SH-SY5Y (cell line): ENCODE measurements around the gene IL12RB1.

Source experiments
- GATA2 ChIP-seq: IDR thresholded peaks from 2 replicates; pipeline ENCODE4 v1.6.1; 2011; ENCODE audit warnings: mild to moderate bottlenecking, low read depth, low read length
- GATA3 ChIP-seq: IDR thresholded peaks from 2 replicates; pipeline ENCODE4 v1.6.1; 2011; ENCODE audit warnings: low read depth, mild to moderate bottlenecking, low read length, moderate library complexity

The IL12RB1 gene

DNA sequence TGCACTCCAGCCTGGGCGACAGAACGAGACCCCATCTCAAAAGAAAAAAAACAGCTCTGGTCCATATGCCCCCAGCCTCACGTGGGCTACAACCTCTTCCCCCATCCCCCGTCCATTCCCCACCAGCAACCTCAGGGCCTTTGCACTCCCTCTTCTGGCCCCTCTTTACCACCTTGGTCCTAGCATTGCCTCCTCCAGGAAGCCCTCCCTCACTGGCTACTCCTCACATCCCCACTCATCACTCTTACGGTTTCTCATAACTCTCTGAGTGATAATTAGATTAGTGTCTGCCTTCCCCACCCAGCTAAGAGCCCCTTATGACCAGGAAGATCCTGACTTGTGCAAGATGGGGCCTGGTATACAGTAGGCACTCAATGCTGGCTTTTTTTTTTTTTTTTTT, 30.8 kb downstream of the IL12RB1 start:
- TF ChIP-seq GATA2 (no peak), GATA3 (no peak)

DNA sequence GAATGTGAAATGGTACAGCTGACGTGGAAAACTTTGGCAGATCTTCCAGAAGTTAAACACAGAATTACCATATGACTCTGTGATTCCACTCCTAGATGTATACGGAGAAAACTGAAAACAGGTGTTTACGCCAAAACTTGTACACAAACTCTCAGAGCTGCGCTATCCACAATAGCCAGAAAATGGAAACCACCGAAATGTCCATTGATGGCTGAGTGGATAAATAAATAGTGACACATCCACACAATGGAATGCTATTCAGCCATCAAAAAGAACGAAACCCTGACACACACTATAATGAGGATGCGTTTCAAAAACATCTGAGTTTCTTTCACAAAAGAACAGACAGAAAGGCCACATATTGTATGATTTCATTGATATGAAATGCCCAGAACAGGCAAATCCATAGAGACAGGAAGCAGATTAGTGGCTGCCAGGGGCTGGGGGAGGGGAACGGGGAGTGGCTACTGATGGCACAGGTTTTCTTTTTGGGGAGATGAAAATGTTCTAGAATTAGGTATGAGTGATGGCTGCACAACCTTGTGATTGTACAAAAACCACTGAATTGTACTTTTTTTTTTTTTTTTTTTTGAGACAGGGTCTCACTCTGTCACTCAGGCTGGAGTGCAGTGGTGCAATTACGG, 33.0 kb downstream of the IL12RB1 start:
- TF ChIP-seq GATA2 (no peak), GATA3 (no peak)

DNA sequence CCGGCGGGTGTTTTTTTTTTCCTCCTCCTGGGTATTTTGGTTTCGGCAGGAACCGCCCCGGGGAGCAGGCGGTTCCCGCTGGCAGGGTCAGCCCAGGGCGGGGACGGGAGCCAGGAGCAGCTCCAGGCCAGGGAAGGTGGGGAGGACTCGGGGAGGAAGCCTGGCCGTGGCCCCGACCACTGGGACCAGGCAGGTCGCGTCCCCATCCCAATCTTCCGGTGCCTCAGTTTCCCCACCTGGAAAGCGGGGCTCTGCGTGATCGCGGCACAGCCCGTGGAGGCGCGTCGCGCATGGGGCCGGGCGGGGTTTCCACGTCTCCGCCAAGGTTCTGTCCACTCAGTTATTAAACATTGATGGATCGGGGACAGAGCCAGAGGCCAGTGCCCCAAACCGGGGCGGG, 34.8 kb downstream of the IL12RB1 start:
- TF ChIP-seq GATA2 (no peak), GATA3 (no peak)

DNA sequence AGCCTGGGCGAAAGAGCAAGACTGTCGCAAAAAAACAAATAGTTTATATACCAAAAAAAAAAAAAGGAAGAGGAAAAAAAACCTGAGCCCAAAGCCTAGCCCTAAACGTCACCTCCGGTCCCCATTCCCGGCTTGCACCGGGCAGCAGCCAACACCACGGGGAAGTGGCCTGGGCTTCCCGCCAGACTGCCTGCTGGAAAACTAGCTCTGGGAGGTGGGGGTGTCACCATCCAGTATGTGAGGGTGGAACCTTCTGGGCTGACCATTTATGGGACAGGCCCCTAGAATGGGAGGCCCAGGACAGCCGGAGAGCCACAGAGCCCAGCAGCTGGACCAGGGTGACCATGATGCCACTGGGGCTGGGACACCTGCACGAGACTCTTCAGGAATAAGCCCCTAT, 37.3 kb downstream of the IL12RB1 start:
- no peak for TF ChIP-seq GATA3
- no peak for TF ChIP-seq GATA2

DNA sequence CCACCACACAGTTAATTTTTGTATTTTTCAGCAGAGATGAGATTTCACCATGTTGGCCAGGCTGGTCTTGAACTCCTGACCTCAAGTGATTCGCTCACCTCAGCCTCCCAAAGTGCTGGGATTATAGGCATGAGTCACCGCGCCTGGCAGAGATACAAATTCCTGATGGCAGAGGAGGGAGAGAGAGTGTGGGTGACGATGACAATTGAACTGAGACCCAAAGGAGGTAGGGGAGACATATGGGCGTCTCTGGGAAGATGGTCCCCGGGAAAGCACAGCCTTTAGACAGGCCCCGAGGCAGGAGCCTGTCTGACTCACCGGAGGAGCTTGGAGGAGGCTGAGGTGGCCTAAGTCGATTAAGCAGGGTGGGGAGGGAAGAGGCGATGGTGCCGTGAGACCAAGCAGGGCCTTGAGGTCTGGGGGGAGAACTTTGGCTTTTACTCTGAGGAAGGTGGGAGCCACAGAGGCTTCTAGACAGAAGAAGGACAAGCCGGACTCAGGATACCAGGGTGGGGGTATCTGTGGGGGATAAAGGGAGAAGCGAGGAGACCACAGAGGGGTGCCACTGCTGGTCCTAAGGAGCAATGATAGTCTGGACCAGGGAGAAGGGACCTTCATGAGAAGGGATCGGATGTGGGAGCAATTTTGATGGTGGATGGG, 40.5 kb downstream of the IL12RB1 start:
- TF ChIP-seq GATA3 (no peak), GATA2 (no peak)

DNA sequence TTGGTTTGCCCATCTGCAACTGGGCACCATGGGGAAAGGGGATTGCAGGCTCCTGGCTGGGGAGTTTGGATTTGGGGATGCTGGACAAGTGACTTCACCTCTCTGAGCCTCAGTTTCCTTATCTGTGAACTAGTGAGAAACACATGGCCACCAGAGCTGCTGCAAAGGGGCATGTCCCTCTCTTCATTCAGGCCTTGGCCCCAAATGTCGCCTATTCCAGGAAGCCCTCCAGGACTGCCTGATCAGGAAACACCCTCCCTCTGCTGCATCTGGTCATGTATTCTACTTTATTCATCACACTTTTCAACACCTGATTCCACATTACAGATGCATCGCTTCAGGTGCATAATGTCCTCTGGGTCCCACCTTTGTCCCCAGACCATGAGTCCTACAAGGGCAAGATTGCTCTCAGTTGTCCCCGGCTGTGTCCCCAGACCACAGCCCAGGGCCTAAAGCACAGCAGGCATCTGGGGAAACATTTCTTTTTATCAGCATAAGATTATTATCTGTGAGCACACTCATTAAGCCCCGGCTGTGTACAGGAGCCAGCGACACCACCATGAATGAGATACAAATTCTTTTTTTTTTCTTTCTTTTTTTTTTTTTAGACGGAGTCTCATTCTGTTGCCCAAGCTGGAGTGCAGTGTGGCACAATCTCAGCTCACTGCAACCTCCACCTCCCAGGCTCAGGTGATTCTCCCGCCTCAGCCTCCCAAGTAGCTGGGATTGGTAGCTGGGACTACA, 41.3 kb downstream of the IL12RB1 start:
- TF ChIP-seq GATA3, result no peak
- TF ChIP-seq GATA2, result no peak

DNA sequence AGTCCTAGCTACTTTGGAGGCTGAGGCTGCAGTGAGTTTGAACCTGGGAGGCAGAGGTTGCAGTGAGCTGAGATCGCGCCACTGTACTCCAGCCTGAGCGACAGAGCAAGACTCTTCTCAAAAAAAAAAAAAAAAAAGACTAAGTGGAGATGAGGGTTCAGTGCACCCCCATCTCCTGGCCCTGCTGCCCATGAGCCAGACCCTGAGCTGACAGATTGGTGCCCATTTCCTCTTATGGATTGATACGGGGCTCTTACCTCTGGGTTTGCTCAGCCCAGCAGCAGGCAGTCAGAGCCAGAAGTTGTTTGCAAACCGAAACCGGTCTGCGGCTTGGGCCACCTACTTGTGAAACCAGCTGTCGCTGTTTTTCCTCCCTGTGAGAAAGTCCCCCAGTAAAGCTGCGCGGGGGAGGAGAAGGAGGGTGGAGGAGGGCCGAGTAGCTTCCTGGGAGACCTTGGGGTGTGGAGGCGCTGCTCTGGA, 41.9 kb downstream of the IL12RB1 start:
- TF ChIP-seq GATA3 (no peak), GATA2 (no peak)

DNA sequence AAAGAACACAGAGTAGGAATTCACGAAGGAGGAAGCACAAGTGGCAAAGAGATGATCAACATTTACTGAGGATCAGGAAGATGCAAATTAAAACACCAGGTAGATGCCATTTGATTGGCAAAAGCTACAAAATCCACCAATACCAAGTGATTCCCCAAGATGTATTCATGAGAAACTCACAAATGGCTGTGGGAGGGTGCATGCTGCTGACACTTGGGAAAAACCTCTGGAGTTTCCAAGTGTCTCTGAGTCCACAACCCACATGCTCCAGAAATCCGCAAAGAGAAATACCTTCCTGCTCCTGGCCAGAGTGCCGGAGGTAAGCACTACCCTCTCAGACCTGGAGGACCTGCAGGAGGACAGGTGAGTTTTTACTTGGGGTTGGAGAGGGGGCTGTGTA, 43.1 kb downstream of the IL12RB1 start:
- TF ChIP-seq GATA3 (no peak), GATA2 (no peak)

DNA sequence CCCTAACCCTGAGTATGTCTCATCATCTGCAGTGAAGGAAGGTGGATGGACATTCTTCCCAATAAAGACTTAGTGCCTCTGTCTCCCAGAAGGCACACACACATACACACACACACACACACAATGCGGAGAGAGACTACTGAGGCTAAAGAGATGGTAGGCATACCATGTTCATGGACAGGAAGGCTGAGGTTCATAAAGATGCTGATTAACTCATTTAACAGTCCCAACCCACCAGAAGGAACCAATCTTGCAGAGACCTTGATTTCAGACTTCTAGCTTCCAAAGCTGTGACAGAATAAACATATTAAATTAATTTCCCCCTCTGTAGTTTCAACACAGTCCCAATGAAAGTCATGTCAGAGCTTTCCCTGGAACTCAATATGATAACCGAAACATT, 45.7 kb downstream of the IL12RB1 start:
- TF ChIP-seq GATA3, result no peak
- no peak for TF ChIP-seq GATA2

DNA sequence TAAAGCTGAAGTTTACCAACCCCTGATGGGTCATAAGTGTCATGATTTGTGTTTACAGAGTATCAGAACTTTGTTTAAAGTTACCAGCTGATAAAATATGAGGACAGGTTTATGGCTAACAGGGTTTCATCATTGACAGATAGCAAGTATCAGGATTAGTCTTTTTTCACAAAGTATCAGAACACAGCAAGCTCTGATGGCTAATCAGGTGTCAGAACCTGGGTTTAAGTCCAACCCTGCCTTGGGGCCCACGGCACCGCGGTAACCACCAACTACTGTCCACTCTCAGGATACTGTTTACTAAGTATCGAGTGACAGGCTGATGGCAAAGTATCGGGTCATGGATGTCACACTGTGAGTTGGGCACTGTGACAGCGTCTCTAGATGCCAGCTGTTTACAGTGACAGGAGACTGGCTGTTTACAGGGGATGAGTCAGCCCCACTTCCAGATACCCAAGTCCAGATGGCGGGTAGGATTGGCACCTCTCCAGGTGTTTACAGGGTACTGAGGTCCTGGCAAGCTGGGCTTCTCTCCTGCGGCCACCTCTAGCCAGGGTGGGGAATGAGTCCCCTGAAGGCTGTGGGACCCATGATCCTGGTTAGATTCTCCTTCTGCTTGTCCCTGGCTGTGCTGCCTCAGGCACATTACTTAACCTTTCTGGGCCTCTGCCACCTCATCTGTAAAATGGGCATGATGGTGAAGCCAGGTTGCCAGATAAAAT, 57.0 kb downstream of the IL12RB1 start:
- no peak for TF ChIP-seq GATA2

DNA sequence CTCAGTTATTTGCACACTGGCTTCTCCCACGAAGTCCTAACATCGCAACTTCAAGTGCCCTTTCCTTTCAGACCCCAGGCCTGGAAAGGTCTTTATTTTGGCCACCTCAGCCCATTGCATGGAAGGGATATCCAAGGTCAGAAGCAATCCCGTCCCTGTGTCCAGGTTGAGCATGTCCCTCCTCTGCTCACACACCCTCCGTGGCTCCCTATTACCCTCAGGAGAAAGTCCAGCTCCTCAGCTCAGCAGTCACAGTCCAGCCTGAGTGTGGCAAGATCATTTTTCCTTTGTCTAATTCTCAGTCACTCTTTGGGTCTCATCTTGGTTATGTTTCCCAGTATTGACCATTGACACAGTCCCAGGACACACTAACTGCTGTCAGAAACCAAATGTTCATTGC, 59.6 kb downstream of the IL12RB1 start:
- TF ChIP-seq GATA3, result no peak
- no peak for TF ChIP-seq GATA2

DNA sequence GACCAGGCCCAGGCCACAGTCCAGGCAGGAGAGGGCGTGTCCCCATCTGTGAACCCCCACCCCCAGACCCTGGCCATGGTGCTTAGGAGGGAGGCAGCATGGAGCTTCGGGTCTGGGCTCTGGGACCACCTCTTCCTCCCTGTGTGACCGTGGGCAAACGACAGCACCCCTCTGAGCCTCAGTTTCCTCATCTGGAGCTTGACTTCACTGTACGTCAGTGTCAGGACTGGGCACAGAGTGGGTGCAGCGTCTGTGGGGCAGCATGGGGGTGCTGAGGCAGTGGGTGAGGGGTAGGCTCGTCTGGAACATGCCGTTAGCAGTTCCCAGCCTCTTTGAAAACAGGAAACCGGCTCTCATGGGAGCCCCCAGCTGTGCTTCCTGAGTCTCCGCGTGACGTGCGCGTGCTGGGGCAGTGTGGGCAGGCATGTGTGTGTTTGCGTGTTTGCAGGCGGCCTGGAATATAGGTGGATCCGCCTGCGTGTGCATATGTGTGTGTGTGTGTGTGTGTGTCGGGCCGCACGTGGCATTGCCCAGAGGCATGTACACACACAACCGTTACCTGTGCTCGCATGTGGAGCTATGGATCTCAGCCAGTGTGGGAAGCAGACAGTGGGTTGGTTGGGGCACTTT, 63.0 kb downstream of the IL12RB1 start:
- TF ChIP-seq GATA3, result no peak
- TF ChIP-seq GATA2, result no peak

DNA sequence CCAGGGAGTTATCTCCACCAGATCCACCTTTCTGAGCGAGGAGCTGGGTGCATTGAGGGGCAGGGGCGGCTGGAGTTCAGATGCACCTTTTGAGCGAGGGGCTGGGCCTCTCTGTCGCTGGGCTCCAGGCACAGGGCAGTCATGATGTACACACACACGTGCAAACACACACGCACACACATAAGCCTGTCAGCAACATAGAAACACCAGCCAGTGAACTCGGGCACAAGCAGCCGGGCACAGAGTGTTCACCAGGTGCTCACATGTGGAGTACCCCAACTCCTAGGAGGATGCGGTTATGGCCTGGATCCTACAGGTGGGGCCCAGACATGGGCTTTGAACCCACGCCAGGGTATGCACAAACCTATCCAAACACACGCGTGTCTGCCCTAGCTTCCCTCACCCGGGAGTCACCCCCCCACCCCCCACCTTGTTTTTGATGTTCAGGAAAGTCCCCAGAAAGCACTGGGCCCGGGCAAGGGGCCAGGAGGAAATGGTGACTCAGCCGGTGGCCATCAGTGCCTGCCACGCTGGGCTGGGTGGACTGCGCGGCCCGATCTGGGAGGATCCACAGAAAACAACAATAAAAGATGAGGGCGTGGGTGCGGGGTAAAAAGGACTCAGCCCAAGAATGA, 65.5 kb downstream of the IL12RB1 start:
- TF ChIP-seq GATA3 (no peak), GATA2 (no peak)
